ENCODE data around the gene TMEM201.
"Not testable (repeated sequence)": the region's sequence is repeated elsewhere in the genome, so short reads cannot be mapped to it uniquely, and the experiment has no call there.

TMEM201 gene

GRCh38 chr1:9613625-9614299 lies 25.1 kb downstream of the TMEM201 start:
- no peaks in the 10 kb centered on the region for H3K36me3 Mint-ChIP-seq (ENCODE audit: low read depth)
- no peak overlapping the region for H3K4me3 Mint-ChIP-seq
- H3K9me3 Mint-ChIP-seq = no peaks in the 10 kb centered on the region
- H3K27me3 Mint-ChIP-seq = peaks cover under 1% of the 10 kb centered on the region
- no peaks in the 10 kb centered on the region for H3K4me1 Mint-ChIP-seq
- no peak for ATAC-seq
- no peak for DNase-seq
- no peak overlapping the region for H3K27ac Mint-ChIP-seq

GRCh38 chr1:9615316-9616063 lies 26.8 kb downstream of the TMEM201 start:
- DNase-seq = peak; percentile 59
- Mint-ChIP-seq H3K9me3 (no peaks in the 10 kb centered on the region), H3K36me3 (ENCODE audit: low read depth) (no peaks in the 10 kb centered on the region), H3K27me3 (peaks cover 2% of the 10 kb centered on the region), H3K27ac (no peak overlapping the region), H3K4me3 (no peak overlapping the region), H3K4me1 (no peaks in the 10 kb centered on the region)
- peak; percentile 84 for ATAC-seq

- no peak for ATAC-seq
- no peak for DNase-seq
- no peak overlapping the region for H3K27ac Mint-ChIP-seq
- H3K4me3 Mint-ChIP-seq = no peak overlapping the region
- no peaks in the 10 kb centered on the region for H3K9me3 Mint-ChIP-seq
- peaks cover 4% of the 10 kb centered on the region for H3K27me3 Mint-ChIP-seq
- no peaks in the 10 kb centered on the region for H3K36me3 Mint-ChIP-seq (ENCODE audit: low read depth)
- H3K4me1 Mint-ChIP-seq = no peaks in the 10 kb centered on the region
These were observed 30.4 kb downstream of the TMEM201 start for GRCh38 chr1:9618909-9619679.

DNA sequence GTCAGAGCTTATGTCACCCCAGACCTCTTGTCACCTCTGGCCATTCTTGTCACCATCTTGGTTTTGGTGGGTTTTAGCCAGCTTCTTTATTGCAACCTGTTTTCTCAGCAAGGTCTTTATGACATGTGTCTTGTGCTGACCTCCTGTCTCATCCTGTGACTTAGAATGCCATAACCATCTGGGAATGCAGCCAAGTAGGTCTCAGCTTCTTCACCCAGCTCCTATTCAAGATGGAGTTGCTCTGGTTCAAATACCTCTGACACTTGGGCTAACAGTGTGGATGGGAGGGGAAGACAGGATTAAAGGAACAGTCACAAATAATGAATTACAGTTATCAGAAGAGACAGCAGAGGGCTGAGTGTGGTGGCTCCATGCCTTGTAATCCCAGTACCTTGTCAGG lies 32.3 kb downstream of the TMEM201 start:
- H3K9me3 Mint-ChIP-seq = no peaks in the 10 kb centered on the region
- no peak overlapping the region for H3K4me3 Mint-ChIP-seq
- no peak overlapping the region for H3K27ac Mint-ChIP-seq
- ATAC-seq (no peak), DNase-seq (no peak)
- peaks cover 7% of the 10 kb centered on the region for H3K4me1 Mint-ChIP-seq
- peaks cover 4% of the 10 kb centered on the region for H3K27me3 Mint-ChIP-seq
- no peaks in the 10 kb centered on the region for H3K36me3 Mint-ChIP-seq (ENCODE audit: low read depth)

DNA sequence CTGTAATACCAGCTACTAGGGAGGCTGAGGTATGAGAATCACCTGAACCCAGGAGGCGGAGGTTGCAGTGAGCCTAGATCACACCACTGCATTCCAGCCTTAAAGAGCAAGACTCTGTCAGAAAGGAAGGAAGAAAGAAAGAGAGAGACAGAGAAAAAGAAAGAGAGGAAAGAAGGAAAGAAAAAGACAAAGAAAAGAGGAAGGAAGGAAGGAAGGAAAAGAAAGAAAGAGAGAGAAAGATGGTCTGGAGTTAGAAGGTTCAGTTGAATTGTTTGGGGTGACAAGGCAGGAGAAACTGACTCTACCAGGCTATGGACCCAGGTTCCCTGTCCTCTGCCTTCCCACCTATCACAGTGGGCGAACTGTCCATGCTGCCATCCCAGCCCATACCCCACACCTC lies 35.4 kb downstream of the TMEM201 start:
- H3K36me3 Mint-ChIP-seq (ENCODE audit: low read depth) = no peaks in the 10 kb centered on the region
- peak overlapping the region; percentile 68 for H3K27ac Mint-ChIP-seq
- peaks cover 2% of the 10 kb centered on the region for H3K27me3 Mint-ChIP-seq
- H3K4me1 Mint-ChIP-seq = peaks cover 32% of the 10 kb centered on the region
- ATAC-seq = no peak
- H3K4me3 Mint-ChIP-seq = no peak overlapping the region
- no peak for DNase-seq
- H3K9me3 Mint-ChIP-seq = no peaks in the 10 kb centered on the region

GRCh38 chr1:9625030-9625429 lies 36.3 kb downstream of the TMEM201 start:
- not testable (repeated sequence) for H3K9me3 Mint-ChIP-seq; H3K4me3 Mint-ChIP-seq; ATAC-seq; H3K36me3 Mint-ChIP-seq (ENCODE audit: low read depth); H3K27me3 Mint-ChIP-seq; H3K27ac Mint-ChIP-seq; DNase-seq
- H3K4me1 Mint-ChIP-seq = peaks cover 39% of the 10 kb centered on the region

DNA sequence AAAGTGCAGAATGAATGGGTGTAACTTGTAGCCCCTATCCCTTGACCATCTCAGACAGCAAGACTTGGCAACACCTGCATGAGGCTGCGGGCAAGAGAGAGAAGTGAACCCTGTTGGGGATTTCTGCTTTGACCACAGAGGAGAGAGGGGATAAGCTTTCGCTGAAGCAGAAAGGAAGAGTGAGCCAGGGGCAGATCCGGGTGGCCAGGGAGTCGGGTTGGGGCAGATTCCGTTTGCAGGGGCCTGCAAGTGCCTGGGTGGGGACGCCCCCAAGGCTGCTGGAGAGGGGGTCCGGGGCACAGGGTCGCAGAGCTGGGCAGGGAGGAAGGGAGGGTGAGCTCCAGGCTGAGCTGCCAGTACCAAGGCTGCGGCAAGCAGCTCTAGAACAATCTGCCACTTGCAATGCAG lies 37.5 kb downstream of the TMEM201 start:
- no peaks in the 10 kb centered on the region for H3K9me3 Mint-ChIP-seq

GRCh38 chr1:9628541-9629444 lies 40.1 kb downstream of the TMEM201 start:
- Mint-ChIP-seq H3K4me3 (peak overlapping the region; percentile 99), H3K36me3 (ENCODE audit: low read depth) (peaks cover 26% of the 10 kb centered on the region), H3K9me3 (no peaks in the 10 kb centered on the region), H3K4me1 (peaks cover 75% of the 10 kb centered on the region), H3K27me3 (peaks cover 2% of the 10 kb centered on the region), H3K27ac (peak overlapping the region; percentile 98)
- ATAC-seq (peak; percentile 68), DNase-seq (peak; percentile 82)

More for the DNA sequence above, 37.5 kb downstream of the TMEM201 start:
- H3K27ac Mint-ChIP-seq = peak overlapping the region; percentile 82
- peak overlapping the region; percentile 74 for H3K4me3 Mint-ChIP-seq
- H3K4me1 Mint-ChIP-seq = peaks cover 49% of the 10 kb centered on the region
- DNase-seq (peak; percentile 43), ATAC-seq (no peak)
- H3K27me3 Mint-ChIP-seq = peaks cover 2% of the 10 kb centered on the region
- H3K36me3 Mint-ChIP-seq (ENCODE audit: low read depth) = peaks cover 8% of the 10 kb centered on the region

DNA sequence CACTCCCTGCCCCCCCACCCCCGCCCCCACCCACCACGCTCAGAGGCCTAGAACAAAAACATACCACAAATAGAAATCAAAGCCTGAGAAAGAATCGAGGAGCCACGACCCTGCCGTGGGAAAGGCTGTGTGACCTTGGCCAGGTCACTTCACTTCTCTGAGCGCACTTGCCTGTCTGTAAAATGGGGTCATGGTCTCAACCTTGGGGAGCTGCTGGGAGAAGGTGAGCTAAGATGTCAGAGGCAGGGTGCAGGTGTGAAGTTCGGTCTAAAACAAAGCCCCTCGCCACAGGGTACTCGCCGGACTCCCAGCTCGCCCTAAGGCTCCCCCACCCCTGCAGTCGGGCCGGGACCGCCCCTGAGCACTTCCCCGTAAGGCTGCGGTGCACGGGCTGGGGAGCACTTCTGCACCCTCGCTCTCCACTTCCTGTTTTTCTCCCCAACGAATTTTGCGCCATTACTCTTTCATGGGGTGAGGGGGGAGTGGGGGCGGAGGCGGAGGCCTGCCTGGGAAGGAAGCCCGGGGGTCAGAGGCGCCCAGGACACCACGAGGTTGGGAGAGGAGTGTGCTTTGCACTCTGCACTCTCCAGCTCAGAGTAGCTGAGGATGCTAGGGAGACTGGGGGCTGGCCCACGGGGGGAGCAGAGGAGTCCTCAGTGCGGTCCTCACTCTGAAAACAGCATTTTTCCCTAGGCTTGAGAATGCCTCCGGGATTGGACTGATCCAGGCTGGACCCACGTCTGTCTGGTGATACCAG lies 40.9 kb downstream of the TMEM201 start:
- Mint-ChIP-seq H3K27me3 (no peaks in the 10 kb centered on the region), H3K27ac (peak overlapping the region; percentile 98), H3K4me1 (peaks cover 83% of the 10 kb centered on the region), H3K4me3 (peak overlapping the region; percentile 99), H3K36me3 (ENCODE audit: low read depth) (peaks cover 34% of the 10 kb centered on the region), H3K9me3 (peaks cover 2% of the 10 kb centered on the region)
- DNase-seq (peak; percentile 85), ATAC-seq (peak; percentile 46)

DNA sequence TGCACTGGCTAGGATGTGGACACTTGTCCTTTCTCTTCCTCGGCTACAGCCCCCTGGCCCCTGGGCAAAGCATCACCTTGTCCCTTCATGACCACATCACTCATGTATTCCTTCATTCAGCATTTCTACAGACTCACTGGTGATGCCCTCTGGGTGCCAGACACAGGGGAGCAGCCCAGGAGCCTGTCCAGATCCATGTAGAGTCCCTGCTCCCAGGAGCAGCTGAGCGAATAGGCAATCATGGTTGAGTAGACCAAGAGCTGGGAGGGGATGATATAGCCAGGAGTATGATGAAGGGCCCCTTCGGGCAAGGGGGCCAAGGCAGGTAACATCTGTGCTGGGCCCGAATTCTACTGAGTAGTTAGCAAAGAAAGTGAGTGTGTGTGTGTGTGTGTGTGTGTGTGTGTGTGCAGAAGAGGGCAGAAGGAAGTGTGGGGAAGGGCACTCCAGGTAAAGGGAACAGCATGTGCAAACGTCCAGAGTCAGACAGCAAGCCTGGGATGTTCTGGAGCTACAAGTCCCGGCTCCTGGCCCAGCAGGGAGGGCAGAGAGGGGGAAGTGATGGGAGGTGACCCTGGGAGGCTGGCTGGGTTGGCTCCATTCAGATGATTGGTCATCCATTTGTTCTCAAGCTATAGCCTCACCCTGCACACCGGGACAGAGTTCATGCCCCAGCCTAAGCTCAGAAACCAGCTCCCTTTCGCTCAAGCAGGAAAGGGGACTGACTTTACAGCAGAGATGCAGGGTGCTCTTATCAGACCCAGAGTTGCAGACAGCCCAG lies 41.8 kb downstream of the TMEM201 start:
- peak overlapping the region; percentile 99 for H3K4me3 Mint-ChIP-seq
- H3K27me3 Mint-ChIP-seq = no peaks in the 10 kb centered on the region
- H3K9me3 Mint-ChIP-seq = peaks cover 3% of the 10 kb centered on the region
- peak overlapping the region; percentile 98 for H3K27ac Mint-ChIP-seq
- H3K4me1 Mint-ChIP-seq = peaks cover 91% of the 10 kb centered on the region
- peaks cover 43% of the 10 kb centered on the region for H3K36me3 Mint-ChIP-seq (ENCODE audit: low read depth)
- ATAC-seq (no peak), DNase-seq (peak; percentile 29)

GRCh38 chr1:9631613-9632012 lies 42.9 kb downstream of the TMEM201 start:
- H3K9me3 Mint-ChIP-seq = peaks cover 3% of the 10 kb centered on the region
- peaks cover 50% of the 10 kb centered on the region for H3K36me3 Mint-ChIP-seq (ENCODE audit: low read depth)
- H3K4me3 Mint-ChIP-seq = peak overlapping the region; percentile 99
- no peak for ATAC-seq
- no peak for DNase-seq
- no peaks in the 10 kb centered on the region for H3K27me3 Mint-ChIP-seq
- H3K4me1 Mint-ChIP-seq = peaks cover 86% of the 10 kb centered on the region
- H3K27ac Mint-ChIP-seq = peak overlapping the region; percentile 98

DNA sequence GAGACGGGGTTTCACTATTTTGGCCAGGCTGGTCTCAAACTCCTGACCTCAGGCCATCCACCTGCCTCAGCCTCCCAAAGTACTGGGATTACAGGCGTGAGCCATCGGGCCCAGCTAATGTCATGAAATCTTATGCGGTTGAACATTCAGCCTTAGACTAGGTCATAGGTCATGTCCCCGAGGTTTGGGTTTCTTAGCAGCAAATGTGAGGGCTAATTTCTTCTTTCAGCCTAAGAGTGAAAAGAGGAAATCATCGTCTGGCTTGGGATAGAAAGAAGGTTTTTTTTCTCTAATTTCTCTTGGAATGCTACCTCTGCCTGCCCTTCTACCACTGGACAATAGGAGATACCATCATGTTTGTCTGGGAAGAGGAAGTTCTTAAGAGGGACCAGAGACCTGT lies 44.8 kb downstream of the TMEM201 start:
- ATAC-seq = no peak
- peak overlapping the region; percentile 72 for H3K27ac Mint-ChIP-seq
- peaks cover 3% of the 10 kb centered on the region for H3K9me3 Mint-ChIP-seq
- no peaks in the 10 kb centered on the region for H3K27me3 Mint-ChIP-seq
- peak overlapping the region; percentile 99 for H3K4me3 Mint-ChIP-seq
- peaks cover 62% of the 10 kb centered on the region for H3K36me3 Mint-ChIP-seq (ENCODE audit: low read depth)
- DNase-seq = no peak
- H3K4me1 Mint-ChIP-seq = peaks cover 77% of the 10 kb centered on the region

GRCh38 chr1:9634582-9634981 lies 45.9 kb downstream of the TMEM201 start:
- no peak overlapping the region for H3K4me3 Mint-ChIP-seq

More at GRCh38 chr1:9634582-9634981, 45.9 kb downstream of the TMEM201 start:
- H3K36me3 Mint-ChIP-seq (ENCODE audit: low read depth) = peaks cover 62% of the 10 kb centered on the region
- ATAC-seq (no peak), DNase-seq (no peak)
- H3K27me3 Mint-ChIP-seq = no peaks in the 10 kb centered on the region
- peaks cover 3% of the 10 kb centered on the region for H3K9me3 Mint-ChIP-seq
- H3K27ac Mint-ChIP-seq = peak overlapping the region; percentile 72
- H3K4me1 Mint-ChIP-seq = peaks cover 80% of the 10 kb centered on the region

All from activated naive CD8-positive, alpha-beta T cell treated with anti-CD3 and anti-CD28 coated beads, Interleukin-2, amount 50 U/mL, for 24 hours (primary cell).